GM18873 (cell line): Measurements from ENCODE around the gene ALDH8A1.
"Not testable (repeated sequence)": the region's sequence is repeated elsewhere in the genome, so short reads cannot be mapped to it uniquely, and the experiment has no call there.

ENCODE experiments used
- ATAC-seq: cut with Tn5 transposase; IDR thresholded peaks from one replicate; pipeline ENCODE4 v1.9.1; 2021; ENCODE audit warnings: mild to moderate bottlenecking, moderate library complexity, moderate number of reproducible peaks; ENCODE audit not compliant: unreplicated experiment, low FRiP score

The ALDH8A1 gene

GRCh38 chr6:134920422-134920821 is 29.5 kb downstream of the ALDH8A1 start:
- ATAC-seq: no peak

- no peak for ATAC-seq
Observed at GRCh38 chr6:134918418-134918961, 31.4 kb downstream of the ALDH8A1 start.

- no peak for ATAC-seq
Observed at GRCh38 chr6:134911547-134911946, 38.4 kb downstream of the ALDH8A1 start.

- no peak for ATAC-seq
Observed at GRCh38 chr6:134910593-134910935, 39.3 kb downstream of the ALDH8A1 start.

- no peak for ATAC-seq
Observed at GRCh38 chr6:134909701-134910592, 40.0 kb downstream of the ALDH8A1 start.

GRCh38 chr6:134908906-134909516 is 40.9 kb downstream of the ALDH8A1 start:
- ATAC-seq: no peak

- not testable (repeated sequence) for ATAC-seq
Observed at GRCh38 chr6:134904731-134905130, 45.2 kb downstream of the ALDH8A1 start.

GRCh38 chr6:134903448-134903847 is 46.5 kb downstream of the ALDH8A1 start:
- no peak for ATAC-seq

- no peak for ATAC-seq
Observed at GRCh38 chr6:134902936-134903335, 47.0 kb downstream of the ALDH8A1 start.

- ATAC-seq: no peak
Observed at GRCh38 chr6:134902074-134902861, 47.6 kb downstream of the ALDH8A1 start.

- no peak for ATAC-seq
Observed at GRCh38 chr6:134898575-134898974, 51.3 kb downstream of the ALDH8A1 start.

GRCh38 chr6:134898166-134898565 is 51.7 kb downstream of the ALDH8A1 start:
- ATAC-seq: not testable (repeated sequence)

- no peak for ATAC-seq
Observed at GRCh38 chr6:134896910-134897309, 53.0 kb downstream of the ALDH8A1 start.

- ATAC-seq: no peak
Observed at GRCh38 chr6:134894800-134895199, 55.1 kb downstream of the ALDH8A1 start.

- ATAC-seq: no peak
Observed at GRCh38 chr6:134892362-134892761, 57.5 kb downstream of the ALDH8A1 start.

GRCh38 chr6:134891633-134892032 is 58.3 kb downstream of the ALDH8A1 start:
- ATAC-seq: no peak

- ATAC-seq: no peak
Observed at GRCh38 chr6:134888316-134888715, 61.6 kb downstream of the ALDH8A1 start.

GRCh38 chr6:134884752-134885151 is 65.1 kb downstream of the ALDH8A1 start:
- ATAC-seq: no peak

GRCh38 chr6:134883314-134883713 is 66.6 kb downstream of the ALDH8A1 start:
- no peak for ATAC-seq

- no peak for ATAC-seq
Observed at GRCh38 chr6:134882426-134883038, 67.4 kb downstream of the ALDH8A1 start.
